GM12892 (cell line): ENCODE measurements around the gene CMIP.

Source experiments
- DNase-seq: peaks from one replicate; pipeline ENCODE4 v3.0.0; 2011; ENCODE audit not compliant: insufficient read length
- FAIRE-seq: peaks from 2 replicates; lab custom pipeline; 2011; peaks lifted over from hg19 to GRCh38; lab: Jason Lieb, UNC
- POLR2A ChIP-seq: IDR thresholded peaks from 2 replicates; pipeline ENCODE4 v1.6.1; 2011; ENCODE audit warnings: low read depth, low read length, control low read depth
- POLR2AphosphoS5 ChIP-seq: IDR thresholded peaks from 2 replicates; pipeline ENCODE4 v1.6.1; 2011; ENCODE audit warnings: low read depth, low read length, control low read depth
- TAF1 ChIP-seq: IDR thresholded peaks from 2 replicates; pipeline ENCODE4 v1.6.1; 2011; ENCODE audit warnings: low read depth, mild to moderate bottlenecking, control low read depth, low read length, borderline replicate concordance

CMIP gene

DNA sequence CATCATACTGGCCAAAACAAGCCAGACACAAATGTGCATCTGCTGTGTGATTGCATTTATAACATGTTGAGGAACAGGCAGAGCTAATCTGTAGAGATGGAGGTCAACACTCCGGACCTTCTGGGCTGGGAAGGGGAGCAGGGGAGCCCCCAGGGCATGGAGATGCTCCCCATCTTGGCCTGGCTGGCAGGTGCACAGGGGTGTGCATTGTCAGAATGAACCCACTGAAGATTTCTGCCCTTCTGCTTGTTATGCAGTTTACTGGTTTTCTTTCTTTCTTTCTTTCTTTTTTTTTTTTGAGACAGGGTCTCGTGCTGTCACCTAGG lies 146.9 kb downstream of the CMIP start:
- DNase-seq (no peak), FAIRE-seq (no peak)
- TF ChIP-seq TAF1, result no peak
- no peak for TF ChIP-seq POLR2A
- TF ChIP-seq POLR2AphosphoS5, result no peak

DNA sequence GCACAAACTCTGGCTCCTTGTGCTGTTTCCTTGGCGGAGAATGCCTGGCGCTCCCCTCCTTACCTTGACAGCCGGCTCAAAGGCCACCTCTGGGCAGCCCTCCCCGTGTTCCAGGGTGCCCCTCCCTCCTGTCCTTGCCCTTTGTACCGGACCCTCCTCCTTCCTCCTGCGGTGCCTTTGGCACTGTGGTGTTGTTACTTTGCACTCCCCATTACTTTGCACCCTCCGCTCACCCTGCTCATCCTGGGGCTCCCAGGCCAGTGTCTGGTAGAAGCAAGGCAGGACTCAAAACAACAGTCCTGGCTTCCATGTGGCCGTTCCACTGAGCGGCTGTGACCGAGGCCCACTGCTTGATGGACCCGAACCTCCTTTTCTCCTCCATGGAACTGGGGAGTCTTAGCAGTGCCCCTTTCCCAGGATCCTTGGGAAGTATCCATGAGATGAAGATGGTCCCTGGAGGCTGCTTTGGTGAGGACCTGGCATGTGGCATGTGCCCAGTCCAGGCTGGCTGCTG lies 147.8 kb downstream of the CMIP start:
- no peak for DNase-seq
- TF ChIP-seq TAF1, result no peak
- no peak for TF ChIP-seq POLR2AphosphoS5
- no peak for TF ChIP-seq POLR2A
- no peak for FAIRE-seq

DNA sequence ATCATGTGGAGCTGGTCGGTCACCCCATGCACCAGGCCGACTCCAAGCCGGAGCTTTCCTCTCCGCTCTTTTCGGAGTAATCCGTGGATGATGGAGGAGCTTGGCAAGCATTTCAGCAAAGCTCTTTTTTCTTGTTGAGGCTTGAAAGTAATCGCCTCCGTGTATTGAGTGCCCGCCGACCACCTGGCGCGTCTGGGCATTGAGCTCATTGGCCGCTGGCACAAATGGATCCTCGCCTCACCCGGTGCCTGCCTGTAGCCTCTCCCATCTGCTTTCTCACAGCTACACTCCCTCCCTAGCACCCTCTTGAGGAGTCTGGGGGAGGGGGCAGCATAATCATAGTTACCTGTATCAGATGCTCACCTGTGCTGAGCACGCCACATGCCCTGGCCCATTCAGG lies 148.9 kb downstream of the CMIP start:
- TF ChIP-seq POLR2A, result no peak
- no peak for TF ChIP-seq POLR2AphosphoS5
- TF ChIP-seq TAF1, result no peak
- FAIRE-seq, result no peak
- DNase-seq, result no peak

DNA sequence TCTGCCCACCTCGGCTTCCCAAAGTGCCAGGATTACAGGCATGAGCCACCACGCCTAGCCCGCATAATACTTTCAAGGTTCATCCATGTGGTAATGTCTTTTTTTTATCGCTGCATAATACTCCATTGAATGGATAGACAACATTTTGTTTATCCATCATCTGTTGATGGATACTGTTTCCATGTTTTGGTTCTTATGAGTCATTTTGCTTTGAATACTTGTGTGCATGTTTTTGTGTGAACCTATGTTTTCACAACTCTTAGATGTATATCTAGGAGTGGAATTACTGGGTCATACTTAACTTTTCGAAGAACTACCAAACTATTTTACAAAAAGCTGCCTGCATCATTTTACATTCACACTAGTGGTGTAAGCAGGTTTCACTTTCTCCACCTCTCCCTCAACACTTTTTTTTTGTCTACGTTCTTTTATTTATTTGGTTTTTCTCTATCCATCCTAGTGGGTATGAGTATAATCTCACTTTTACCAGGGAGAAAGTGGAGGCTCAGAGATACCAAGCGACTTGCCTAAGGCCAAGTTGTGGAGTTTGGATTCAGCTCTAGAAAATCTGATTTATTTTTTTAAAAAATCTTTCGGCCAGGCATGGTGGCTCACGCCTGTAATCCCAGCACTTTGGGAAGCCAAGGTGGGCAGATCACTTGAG lies 151.2 kb downstream of the CMIP start:
- TF ChIP-seq POLR2AphosphoS5 (no peak), POLR2A (no peak), TAF1 (no peak)
- DNase-seq (no peak), FAIRE-seq (no peak)

DNA sequence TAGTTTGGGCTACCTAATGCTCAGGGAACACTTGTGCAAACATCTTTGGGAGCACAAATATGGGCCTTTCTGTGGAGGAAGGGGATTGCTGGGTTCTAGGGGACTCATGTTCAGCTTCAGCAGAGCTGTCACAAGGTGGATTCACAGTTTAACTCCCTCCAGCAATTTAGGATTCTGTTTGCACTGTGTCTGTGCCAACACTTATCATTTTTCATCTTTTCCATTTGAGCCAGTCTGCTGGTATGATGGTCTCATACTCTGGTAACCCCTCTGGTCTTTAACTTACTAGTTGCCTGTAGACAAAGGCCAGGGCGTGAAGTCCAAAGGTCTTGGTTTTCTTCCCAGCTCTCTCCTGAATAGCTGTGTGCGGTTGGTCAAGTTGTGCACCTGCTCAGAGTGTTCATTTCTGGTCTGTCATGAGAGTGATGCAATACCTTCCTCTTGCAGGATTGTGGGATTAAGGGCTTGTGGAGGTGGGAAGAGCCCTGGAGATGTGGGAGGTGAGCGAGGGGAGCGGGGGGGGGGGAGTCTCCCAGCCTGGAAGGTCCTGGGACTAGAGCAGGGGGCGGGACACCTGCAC lies 152.6 kb downstream of the CMIP start:
- no peak for FAIRE-seq
- no peak for DNase-seq
- TF ChIP-seq TAF1 (no peak), POLR2AphosphoS5 (no peak), POLR2A (no peak)

DNA sequence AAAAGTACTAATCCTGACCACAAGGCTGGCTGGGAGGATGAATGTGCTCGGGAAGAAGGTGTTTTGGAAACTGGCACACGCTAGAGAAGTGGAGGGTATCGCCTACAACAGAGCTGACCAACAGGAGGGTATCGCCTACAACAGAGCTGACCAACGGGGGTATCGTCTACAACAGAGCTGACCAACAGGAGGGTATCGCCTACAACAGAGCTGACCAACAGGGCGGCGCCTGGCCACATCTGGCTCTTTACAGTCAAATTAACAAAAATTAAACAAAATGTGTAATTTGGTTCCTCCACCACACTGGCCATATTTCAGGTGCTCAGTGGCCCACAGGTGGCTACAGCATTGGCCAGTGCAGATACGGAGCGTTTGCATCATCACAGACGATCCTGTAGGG lies 153.5 kb downstream of the CMIP start:
- TF ChIP-seq TAF1, result no peak
- no peak for TF ChIP-seq POLR2A
- TF ChIP-seq POLR2AphosphoS5, result no peak
- DNase-seq (no peak), FAIRE-seq (no peak)

DNA sequence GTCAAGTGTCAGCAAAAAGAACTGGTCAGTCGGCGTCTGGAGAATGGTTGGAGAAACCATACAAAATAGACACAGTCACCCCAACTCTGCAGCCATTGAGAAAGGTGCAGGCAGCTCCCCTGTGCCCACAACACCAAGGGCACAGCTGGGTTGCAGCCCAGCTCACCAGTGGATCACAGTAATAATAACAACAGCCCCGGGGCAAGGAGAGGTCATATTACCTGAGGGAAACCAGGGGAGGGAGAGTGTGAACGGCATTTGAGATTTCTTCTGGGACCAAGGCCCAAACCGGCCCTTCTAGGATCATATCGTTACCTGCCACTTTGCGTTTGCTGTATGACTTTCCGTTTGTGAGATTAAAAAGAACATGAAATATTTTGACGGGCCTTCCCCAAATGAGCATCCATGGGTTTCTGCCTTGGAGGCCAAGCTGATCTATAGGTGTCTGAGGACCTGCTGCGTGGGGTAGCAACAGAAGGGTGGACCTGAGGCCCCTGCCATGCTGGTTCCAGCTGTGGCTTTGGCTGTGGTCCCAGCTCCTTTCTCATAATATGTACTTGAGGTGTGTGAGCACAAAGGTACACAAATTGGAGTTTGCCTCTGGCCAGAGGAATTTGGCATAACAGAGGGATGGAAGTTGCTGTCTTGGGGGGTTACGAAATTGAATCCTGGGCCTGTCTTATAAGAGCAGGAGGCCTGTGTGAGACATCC lies 154.6 kb downstream of the CMIP start:
- TF ChIP-seq TAF1 (no peak), POLR2AphosphoS5 (no peak), POLR2A (no peak)
- no peak for FAIRE-seq
- no peak for DNase-seq

DNA sequence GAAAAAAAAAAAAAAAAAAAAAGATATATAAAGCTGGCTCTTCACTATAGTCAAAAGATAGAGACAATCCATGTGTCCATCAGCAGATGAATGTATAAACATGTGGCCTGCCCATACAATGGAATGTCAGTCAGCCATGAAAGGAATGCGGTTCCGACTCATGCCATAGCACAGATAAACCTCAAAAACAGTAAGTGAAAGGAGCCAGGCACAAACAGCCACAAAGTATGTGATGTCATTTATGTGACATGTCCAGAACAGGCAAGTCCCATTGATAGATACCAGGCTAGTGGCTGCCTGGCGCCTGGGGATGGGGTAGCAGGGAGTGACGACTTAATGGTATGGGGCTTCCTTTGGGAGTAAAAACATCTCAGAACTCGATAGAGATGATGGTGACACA lies 155.7 kb downstream of the CMIP start:
- TF ChIP-seq POLR2AphosphoS5 (no peak), TAF1 (no peak), POLR2A (no peak)
- DNase-seq, result no peak
- no peak for FAIRE-seq

DNA sequence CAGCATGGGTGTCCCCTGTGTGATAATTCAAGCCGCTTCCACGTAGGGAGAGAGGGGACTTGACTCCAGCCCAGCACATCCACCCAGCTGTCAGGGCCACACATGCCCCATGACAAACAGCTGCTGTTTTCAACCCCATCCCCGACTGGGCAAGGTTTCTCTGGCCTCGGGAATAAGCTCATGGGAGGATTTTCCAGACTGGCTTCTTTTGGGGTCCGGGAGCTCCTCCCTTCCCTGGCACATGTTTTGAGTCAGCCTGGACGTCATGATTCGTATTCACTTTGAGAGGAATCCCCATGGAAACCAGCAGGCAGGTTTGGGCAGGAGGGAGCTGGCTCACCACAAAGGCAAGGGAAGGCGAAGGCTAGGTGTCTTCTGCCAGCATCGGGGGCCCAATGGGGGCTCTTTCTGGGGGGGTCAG lies 156.4 kb downstream of the CMIP start:
- TF ChIP-seq TAF1 (no peak), POLR2A (no peak), POLR2AphosphoS5 (no peak)
- FAIRE-seq, result no peak
- DNase-seq, result no peak

DNA sequence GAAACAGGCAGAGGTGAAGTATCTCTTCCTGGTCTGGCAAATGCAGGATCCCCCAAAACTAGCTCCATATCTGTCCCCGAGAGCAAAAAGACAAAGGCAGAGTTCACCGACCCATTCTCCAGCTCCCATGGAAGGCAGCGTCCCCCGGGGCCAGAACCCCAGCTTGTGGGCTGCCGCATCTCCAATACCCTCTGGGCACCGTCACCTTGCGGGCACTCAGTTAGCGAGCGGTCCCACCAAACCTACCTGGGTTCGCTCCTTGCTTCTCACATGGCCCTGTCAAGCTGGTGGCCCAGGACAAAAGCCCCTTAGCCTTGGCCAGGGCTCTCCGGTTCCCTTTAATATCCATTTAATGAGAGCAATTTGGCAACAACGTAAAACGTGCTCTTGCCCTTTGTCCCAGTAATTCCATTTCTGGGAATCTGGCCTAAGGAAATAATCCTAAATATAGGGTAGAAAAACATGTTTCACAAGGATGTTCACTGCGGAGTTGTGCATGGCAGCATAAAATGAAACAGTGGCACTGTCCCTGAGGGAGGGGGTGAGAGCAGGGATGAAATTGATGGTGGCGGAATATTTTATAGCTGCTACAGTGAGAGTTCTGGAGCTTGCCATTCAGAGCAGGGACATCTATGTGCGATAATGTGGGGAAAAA lies 157.1 kb downstream of the CMIP start:
- TF ChIP-seq POLR2AphosphoS5 (no peak), TAF1 (no peak), POLR2A (no peak)
- FAIRE-seq (no peak), DNase-seq (no peak)

DNA sequence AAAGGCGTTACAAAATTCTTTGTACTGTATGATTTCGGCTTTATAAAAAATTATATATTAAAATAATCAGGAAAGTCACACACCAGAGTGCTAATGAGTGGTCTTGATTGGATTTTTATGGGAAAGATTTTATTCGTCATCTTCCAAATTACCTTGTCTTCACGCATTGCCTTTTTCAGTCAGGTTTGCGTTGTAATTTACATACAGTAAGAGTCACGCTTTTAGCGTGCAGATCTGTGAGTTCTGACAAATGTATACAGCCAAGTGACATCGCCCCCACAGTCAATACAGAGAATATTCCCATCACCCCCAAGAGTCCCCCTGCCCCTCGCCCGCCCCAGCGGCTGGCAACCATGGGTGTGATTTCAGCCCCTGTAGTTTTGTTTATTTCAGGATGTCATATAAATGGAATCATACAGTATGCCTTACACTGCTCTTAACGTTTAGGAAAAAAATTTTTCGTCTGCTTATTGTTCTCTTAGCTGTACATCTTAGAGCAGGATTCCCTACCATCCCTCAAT lies 157.7 kb downstream of the CMIP start:
- FAIRE-seq, result no peak
- TF ChIP-seq POLR2AphosphoS5 (no peak), TAF1 (no peak), POLR2A (no peak)
- no peak for DNase-seq
